Inflammatory macrophage (primary cell): ENCODE results near the gene MON1B.

Source experiments
- DNase-seq, 2 donors: peaks; one replicate each; pipeline ENCODE4 v3.0.0-alpha.2; 2020 to 2022

Gene MON1B

DNA sequence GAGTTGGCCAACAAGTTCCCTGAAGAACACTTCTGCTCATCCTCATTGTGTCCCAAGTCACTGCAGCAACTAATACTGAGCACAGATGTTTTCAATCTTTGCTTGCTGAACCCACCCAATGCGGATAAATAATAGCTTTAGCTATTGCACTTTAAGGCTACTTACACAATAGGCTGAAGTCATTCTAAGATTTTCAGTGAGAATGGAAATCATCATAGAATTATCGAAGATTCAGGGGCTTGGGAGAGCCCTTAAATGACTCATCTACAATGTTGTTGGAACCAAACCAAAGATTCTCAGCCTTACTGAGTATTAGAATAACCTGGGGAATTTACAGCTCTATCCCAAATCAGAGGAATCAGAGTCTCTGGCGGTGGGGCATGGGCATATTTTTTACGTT, 59.4 kb downstream of the MON1B start:
- DNase-seq: no peak
